Measurements from ENCODE around the gene ARMC12.

The ARMC12 gene

DNA sequence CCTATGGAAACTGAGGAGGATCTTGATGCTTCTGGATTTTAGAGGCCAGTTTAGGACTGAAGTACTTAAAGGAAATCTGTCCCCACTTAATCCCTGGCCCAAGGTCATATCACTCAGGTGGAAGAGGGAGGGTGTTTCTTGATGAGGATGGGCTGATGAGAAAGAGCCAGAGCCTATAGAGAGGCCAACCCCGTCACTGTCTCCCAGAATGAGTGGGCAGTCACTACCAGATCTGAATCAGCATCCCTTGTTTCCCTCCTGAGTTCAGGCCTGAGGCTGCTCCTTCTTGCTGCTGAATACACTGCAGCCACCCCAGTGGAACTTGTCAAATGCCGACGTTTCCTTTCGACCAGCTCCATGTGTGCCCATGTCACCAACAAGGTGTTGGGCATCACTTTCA lies 14.8 kb downstream of the ARMC12 start:
- H3K4me1 ChIP-seq (ENCODE audit: low read depth, poor library complexity, severe bottlenecking), result no peaks in the 10 kb centered on the region
- no peaks in the 10 kb centered on the region for H3K36me3 ChIP-seq (ENCODE audit: insufficient read depth)
- H3K4me3 ChIP-seq (IDR thresholded peaks at IDR 0.05; ENCODE audit: insufficient read depth, low read depth, low read length), result no peak overlapping the region
- no peak overlapping the region for H3K27ac ChIP-seq
- TF ChIP-seq CTCF (conservative IDR thresholded peaks at IDR 0.05; ENCODE audit: low read depth, low read length), result no peak
- H2AFZ ChIP-seq (ENCODE audit: low read depth), result no peak overlapping the region
- H3K79me2 ChIP-seq (ENCODE audit: insufficient read depth, low read depth), result no peaks in the 10 kb centered on the region
- H4K20me1 ChIP-seq (ENCODE audit: insufficient read depth), result no peaks in the 10 kb centered on the region
- H3K27me3 ChIP-seq (ENCODE audit: insufficient read depth, low read depth), result no peaks in the 10 kb centered on the region
- H3K9ac ChIP-seq, result no peak overlapping the region
- no peak overlapping the region for H3K4me2 ChIP-seq

DNA sequence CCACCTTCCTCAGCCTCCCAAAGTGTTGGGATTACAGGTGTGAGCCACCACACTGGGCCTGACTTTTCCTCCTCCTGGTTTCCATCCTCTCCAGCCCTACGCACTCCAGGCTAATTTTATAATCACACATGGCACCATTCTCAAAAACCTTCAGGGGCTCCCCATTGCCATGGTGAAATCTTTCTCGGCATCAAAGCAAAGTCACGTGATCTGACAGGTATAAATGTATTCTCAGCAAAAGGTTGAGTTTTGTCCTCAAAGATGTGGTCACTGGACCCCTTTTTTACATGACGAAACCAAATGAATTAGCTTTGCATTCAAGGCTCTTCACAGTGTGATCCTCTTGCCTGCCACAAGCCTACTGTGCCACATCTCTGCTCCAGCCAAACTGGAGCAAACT lies 15.5 kb downstream of the ARMC12 start:
- Histone ChIP-seq H3K4me2 (no peak overlapping the region), H2AFZ (ENCODE audit: low read depth) (no peak overlapping the region), H3K36me3 (ENCODE audit: insufficient read depth) (no peaks in the 10 kb centered on the region), H3K79me2 (ENCODE audit: insufficient read depth, low read depth) (no peaks in the 10 kb centered on the region), H3K27ac (no peak overlapping the region), H3K9ac (no peak overlapping the region), H3K4me3 (IDR thresholded peaks at IDR 0.05; ENCODE audit: insufficient read depth, low read depth, low read length) (no peak overlapping the region), H3K4me1 (ENCODE audit: low read depth, poor library complexity, severe bottlenecking) (no peaks in the 10 kb centered on the region), H4K20me1 (ENCODE audit: insufficient read depth) (no peaks in the 10 kb centered on the region), H3K27me3 (ENCODE audit: insufficient read depth, low read depth) (no peaks in the 10 kb centered on the region)
- no peak for TF ChIP-seq CTCF (conservative IDR thresholded peaks at IDR 0.05; ENCODE audit: low read depth, low read length)

GRCh38 chr6:35754452-35755277 lies 17.8 kb downstream of the ARMC12 start:
- Histone ChIP-seq H3K4me2 (no peak overlapping the region), H3K27ac (no peak overlapping the region), H3K27me3 (ENCODE audit: insufficient read depth, low read depth) (no peaks in the 10 kb centered on the region)

DNA sequence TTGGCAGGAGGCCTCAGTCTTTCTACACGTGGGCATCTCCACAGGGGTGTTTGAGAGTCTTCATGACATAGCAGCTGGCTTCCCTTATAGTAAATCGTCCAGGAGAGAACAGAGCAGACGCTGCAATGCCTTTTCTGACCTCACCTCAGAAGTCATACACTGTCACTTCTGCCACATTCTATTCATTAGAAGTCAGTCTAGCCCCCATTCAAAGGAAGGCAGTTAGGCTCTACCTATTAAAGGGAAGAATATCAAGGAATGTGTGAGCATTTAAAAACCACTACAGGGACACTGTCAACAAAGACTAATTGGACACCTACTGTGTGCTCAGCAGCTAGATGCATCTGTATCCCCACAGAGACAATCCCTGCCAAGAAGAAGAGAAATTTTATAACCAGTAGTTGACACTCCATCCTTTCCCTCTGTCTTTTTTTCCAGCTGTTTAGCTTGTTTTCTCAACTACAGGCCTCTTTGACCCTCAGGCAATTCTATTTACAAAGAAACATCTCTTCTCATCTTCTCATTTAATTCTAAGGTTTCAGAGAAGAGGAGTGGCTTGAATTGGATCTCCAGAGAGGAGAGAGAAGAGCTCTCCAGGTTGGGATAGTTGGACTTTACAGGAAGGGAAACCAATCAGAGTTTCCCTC lies 18.6 kb downstream of the ARMC12 start:
- Histone ChIP-seq H3K4me3 (IDR thresholded peaks at IDR 0.05; ENCODE audit: insufficient read depth, low read depth, low read length) (no peak overlapping the region), H3K36me3 (ENCODE audit: insufficient read depth) (no peaks in the 10 kb centered on the region), H3K4me2 (no peak overlapping the region), H3K27ac (no peak overlapping the region), H3K27me3 (ENCODE audit: insufficient read depth, low read depth) (no peaks in the 10 kb centered on the region), H3K4me1 (ENCODE audit: low read depth, poor library complexity, severe bottlenecking) (no peaks in the 10 kb centered on the region), H3K9ac (no peak overlapping the region), H2AFZ (ENCODE audit: low read depth) (no peak overlapping the region), H4K20me1 (ENCODE audit: insufficient read depth) (no peaks in the 10 kb centered on the region), H3K79me2 (ENCODE audit: insufficient read depth, low read depth) (no peaks in the 10 kb centered on the region)
- no peak for TF ChIP-seq CTCF (conservative IDR thresholded peaks at IDR 0.05; ENCODE audit: low read depth, low read length)

More at GRCh38 chr6:35754452-35755277, 17.8 kb downstream of the ARMC12 start:
- no peak overlapping the region for H2AFZ ChIP-seq (ENCODE audit: low read depth)
- no peak for TF ChIP-seq CTCF (conservative IDR thresholded peaks at IDR 0.05; ENCODE audit: low read depth, low read length)
- H4K20me1 ChIP-seq (ENCODE audit: insufficient read depth), result no peaks in the 10 kb centered on the region
- H3K36me3 ChIP-seq (ENCODE audit: insufficient read depth), result no peaks in the 10 kb centered on the region
- H3K4me1 ChIP-seq (ENCODE audit: low read depth, poor library complexity, severe bottlenecking), result no peaks in the 10 kb centered on the region
- H3K79me2 ChIP-seq (ENCODE audit: insufficient read depth, low read depth), result no peaks in the 10 kb centered on the region
- no peak overlapping the region for H3K9ac ChIP-seq
- no peak overlapping the region for H3K4me3 ChIP-seq (IDR thresholded peaks at IDR 0.05; ENCODE audit: insufficient read depth, low read depth, low read length)
